Measurements from ENCODE around the gene SYNJ2.
A peak's percentile ranks its signal among the peaks of the same experiment; 100 is the strongest.

The SYNJ2 gene

DNA sequence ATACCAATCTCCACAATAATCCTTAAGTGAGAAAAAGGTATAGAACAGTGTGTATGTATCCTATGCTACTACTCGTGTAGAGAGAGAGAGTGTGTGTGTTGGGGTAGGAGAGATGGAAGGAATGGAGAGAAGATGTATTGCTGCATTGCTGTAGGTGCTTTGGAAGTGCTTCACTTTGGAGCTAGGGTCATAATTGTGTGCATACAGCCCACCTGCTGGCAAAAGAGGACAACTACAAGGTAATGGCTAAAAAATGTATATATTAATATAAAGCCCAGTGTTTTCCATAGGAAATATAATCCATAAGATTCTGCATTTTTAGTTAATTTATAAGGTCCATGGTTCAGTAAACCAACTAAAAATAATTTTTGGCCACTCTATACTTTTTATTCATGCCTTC lies 150.3 kb downstream of the SYNJ2 start:
- no peak for DNase-seq (ENCODE audit: low spot score)

DNA sequence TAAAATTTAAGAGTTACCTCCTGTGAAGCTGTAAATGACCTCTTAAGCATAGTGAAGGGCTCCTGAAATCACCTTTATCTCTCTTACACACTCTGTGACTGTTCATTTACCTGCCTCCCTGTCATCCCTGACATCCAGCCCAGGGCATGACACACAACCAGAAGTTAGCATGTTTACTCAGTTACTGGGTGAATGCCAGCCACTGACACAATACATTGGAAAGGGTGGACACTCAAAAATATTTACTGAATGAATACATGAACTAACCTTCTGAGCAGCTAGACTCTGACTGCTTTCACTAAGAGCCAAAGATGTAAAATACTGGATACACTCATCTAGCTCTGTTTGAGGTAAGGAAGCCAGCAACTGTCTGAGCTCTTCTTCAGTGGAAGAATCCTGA lies 161.1 kb downstream of the SYNJ2 start:
- peak; percentile 74 for DNase-seq (ENCODE audit: low spot score)

DNA sequence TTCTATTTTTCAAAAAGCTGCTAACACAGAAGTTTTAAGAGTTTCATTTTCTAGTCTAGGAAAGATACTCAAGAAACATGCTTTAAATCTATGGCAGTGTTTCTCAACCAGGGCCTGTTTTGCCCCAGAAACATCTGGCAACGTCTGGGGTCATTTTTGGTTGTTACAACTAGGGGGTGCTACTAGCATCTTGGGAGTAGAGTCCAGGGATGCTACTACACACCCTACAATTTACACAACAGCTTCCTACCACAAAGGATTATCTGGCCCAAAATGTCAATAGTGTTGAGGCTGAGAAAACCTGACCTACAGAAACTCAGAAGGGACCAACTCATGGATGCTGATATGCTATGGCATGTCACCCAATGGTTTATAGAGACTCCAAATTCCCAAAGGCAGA lies 162.0 kb downstream of the SYNJ2 start:
- DNase-seq (ENCODE audit: low spot score): peak; percentile 41
